GM20000 (cell line): ENCODE measurements around the gene RDH14.
A peak's percentile ranks its signal among the peaks of the same experiment; 100 is the strongest.

Experiments
- DNase-seq: peaks from one replicate; pipeline ENCODE4 v3.0.0; 2012; ENCODE audit warnings: low spot score
- TF ChIP-seq, protein P1 (sequence below): IDR thresholded peaks from 2 replicates; pipeline ENCODE4 v1.5.1; 2012; ENCODE audit warnings: mild to moderate bottlenecking, control low read depth; ENCODE audit errors: extremely low read depth, missing control alignments

Gene RDH14

DNA sequence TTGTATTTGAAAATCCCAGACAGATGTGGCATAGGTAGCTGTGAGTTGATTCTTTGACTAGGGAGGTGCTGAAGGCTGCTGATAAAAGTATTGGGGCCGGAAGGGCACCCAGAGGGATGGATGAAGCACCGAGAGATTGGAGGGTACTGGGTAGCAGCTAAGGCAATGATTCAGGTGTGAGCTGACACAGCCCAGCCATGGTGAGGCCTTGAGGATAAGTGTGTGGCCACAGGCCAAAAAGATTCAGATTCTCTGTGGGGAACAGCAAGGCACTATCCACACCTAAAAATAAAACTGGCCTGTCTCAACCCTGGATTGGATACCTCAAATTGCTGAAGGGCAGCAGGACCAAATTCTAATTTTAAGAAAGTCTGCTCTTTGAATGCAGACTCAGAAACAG is 35.2 kb downstream of the RDH14 start:
- TF ChIP-seq, protein P1, sequence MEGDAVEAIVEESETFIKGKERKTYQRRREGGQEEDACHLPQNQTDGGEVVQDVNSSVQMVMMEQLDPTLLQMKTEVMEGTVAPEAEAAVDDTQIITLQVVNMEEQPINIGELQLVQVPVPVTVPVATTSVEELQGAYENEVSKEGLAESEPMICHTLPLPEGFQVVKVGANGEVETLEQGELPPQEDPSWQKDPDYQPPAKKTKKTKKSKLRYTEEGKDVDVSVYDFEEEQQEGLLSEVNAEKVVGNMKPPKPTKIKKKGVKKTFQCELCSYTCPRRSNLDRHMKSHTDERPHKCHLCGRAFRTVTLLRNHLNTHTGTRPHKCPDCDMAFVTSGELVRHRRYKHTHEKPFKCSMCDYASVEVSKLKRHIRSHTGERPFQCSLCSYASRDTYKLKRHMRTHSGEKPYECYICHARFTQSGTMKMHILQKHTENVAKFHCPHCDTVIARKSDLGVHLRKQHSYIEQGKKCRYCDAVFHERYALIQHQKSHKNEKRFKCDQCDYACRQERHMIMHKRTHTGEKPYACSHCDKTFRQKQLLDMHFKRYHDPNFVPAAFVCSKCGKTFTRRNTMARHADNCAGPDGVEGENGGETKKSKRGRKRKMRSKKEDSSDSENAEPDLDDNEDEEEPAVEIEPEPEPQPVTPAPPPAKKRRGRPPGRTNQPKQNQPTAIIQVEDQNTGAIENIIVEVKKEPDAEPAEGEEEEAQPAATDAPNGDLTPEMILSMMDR = no peak

DNA sequence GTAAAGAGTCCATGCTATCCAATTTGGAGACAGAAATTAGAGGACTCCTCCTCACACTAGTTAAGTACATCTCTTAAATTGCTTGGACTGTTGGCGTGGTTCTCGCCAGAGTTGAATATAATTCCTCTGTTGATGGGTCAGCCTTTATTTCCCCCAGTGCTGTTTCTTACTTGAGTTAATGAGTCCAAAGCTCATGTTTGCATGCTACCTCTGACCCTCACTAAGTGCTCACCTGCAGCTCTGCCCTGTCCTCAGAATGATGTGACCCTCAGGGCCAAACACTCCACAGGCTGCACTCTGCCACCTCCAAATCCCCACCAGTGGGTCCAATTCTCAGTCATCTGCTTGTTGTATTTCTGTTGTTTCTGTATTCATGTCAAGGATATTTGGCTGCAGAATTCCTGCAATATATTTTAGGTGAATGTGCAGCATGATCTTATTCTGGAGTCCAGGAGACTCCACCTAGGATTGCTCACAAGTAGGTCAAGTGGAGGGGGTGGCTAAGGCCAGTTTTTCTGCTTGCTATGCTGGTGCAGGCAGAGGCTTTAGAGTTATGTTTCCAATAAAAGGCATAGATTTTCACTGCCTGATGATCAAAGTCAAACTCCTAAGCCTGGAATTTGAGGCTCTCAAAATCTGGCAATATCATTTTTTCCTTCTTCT is 37.8 kb downstream of the RDH14 start:
- DNase-seq = no peak
- TF ChIP-seq, protein P1 = no peak

More for the DNA sequence above, 35.2 kb downstream of the RDH14 start:
- no peak for DNase-seq

DNA sequence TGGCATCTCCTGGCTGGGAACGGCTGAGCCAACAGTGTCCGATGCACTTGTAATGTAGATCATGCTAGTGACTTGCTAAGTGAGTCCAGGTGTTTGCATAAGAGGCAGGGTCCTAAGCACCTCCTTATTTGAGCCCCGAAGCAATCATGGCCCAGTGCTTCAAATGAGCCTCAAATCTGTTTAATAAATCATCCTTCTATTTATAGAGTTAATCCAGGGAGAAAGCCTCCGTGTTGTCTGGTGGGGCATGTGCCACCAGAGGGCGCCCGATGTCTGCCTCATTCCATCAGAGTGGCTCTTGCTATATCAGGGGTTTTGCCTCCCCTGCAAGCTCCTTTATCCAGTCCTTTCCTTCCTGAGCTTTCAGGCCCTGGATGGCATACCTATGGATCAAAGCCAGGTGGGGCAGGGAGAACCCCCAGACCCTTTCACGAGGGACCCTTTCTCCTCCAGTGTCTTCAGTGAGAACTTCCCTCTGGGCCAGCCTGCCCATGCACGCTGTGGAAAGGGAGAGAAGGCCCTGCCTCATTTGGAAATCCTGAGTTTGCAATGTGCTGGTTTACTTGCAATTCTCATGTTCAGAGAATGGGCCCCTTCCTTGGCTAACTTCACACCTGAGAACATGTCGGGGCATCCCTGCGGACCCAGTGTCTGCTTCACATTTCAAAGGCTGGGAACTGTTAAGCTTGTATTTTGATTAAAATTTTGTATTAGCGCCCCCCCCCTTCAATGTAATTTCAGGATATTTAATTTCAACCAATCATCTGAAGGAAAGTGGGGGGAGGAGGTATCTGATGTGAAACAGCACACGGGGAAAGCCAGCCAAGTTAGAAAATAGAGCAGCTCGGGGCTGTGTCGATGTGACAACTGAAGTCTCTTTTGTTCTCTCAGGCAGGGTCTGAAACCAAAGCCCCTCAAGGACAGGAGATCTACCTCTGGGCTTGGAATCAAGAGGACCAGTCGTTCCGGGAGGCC is 39.7 kb downstream of the RDH14 start:
- TF ChIP-seq, protein P1 = peak; percentile 80
- DNase-seq = peak; percentile 69

DNA sequence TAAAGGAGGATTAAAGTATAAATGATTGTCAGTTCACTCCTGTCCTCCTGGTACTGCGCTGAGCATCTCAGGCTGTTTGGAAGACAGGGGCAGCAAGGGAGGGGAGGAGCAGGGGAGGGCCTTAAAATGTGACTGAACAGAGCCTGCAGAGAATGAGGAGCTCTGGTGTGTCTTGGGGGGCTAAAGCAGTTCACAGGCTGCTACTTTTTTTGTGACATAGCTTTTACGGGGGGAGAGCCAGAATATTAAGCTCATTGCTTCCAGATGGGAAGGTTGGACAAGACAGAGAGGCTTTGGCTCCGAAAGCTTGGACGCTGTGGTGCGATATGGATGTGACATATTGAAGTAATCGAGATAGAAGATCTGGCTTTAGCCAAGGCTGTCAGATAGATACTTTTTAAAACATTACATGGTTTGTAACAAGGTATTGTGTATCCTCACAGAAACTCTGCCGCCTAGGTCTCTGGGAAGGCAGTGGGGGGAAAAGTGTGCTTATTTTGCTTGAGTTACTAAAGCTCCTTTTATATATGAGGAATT is 40.5 kb downstream of the RDH14 start:
- TF ChIP-seq, protein P1 = no peak
- DNase-seq = no peak

DNA sequence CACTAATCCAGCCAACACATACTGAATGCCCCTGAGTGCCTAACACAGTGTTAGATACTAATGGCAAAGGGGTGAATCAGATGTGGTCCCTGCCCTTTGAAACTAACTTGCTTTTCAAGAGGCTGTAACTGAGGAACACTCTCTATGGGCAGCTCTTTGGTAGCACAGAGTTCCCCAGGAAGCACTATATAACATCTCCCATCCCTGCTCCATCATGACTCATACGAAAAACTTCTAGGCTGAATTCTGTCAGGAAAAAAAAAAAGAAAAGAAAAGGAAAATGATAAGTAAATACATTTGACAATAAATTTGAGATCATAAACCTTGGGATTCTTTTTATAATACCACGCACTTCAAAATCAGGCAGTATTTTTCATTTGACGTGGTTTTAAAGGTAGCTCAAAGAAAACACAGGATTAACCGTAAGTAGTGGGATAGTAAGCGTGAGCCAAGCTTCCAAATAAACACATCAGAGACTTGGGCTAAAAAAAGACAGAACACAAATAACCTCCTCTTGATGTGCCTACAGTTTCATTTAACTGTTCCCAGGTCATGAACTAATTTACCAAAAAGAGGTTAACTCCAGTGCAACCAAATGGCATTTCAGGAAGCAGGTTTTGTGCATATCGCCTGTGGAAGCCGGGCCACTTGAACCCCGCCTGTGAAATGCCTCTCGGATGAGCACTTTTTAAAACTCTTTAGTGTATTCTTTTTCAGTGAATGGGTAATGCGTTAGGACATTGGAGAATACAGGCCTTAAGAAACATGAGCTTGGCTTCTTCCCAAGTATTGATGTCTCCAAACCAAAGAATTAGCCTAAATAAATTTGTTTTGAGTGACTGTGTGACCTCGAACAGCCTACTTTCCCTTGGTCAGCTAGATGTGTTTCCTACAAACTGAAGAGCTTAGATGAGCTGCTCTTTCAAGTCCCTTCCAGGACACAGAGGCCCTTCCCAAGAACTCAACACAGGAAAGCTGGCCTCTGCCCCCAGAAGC is 42.0 kb downstream of the RDH14 start:
- DNase-seq = no peak

DNA sequence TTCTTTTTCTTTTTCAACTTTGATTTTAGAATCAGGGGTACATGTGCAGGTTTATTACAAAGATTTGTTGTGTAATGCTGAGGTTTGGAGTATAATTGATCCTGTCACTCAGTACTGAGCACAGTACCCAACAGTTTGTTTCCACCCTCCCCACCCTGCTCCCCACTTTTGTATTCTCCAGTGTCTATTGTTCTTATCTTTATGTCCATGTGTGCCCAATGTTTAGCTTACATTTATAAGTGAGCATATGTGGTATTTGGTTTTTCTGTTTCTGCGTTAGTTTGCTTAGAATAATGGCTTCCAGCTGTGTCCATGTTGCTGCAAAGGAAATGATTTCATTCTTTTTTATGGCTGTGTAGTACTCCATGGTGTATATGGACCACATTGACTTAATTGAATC is 43.1 kb downstream of the RDH14 start:
- DNase-seq = no peak
- TF ChIP-seq, protein P1 = no peak

More for the DNA sequence above, 42.0 kb downstream of the RDH14 start:
- TF ChIP-seq, protein P1 = no peak
